ENCODE measurements around the gene TMED9.
A peak's percentile ranks its signal among the peaks of the same experiment; 100 is the strongest.

TMED9 gene

GRCh38 chr5:177588413-177588909 lies 3.5 kb upstream of the TMED9 start:
- no peak for DNase-seq

GRCh38 chr5:177590406-177590805 lies 1.6 kb upstream of the TMED9 start:
- no peak for DNase-seq

- DNase-seq, result no peak
Observed at GRCh38 chr5:177591690-177592009, 353 bp upstream of the TMED9 start.

DNA sequence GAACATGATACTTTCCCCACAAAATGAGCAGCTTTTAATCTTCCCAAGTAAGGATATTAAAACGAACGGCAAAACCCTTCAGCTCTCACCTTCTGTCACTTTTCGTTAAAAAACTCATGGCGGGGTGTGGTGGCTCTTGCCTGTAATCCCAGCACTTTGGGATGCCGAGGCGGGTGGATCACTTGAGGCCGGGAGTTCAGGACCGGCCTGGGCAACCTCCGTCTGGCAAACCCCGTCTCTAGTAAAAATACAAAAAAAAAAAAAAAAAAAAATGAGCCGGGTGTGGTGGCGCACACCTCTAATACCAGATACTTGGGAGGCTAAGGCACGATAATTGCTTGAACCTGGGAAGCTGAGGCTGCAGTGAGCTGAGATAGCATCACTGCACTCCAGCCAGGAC lies 902 bp downstream of the TMED9 start:
- no peak for DNase-seq

- no peak for DNase-seq
Observed at GRCh38 chr5:177593511-177593910, 1.5 kb downstream of the TMED9 start.

- DNase-seq, result no peak
Observed at GRCh38 chr5:177594071-177594470, 2.1 kb downstream of the TMED9 start.

GRCh38 chr5:177595026-177595585 lies 3.1 kb downstream of the TMED9 start:
- DNase-seq, result no peak

DNA sequence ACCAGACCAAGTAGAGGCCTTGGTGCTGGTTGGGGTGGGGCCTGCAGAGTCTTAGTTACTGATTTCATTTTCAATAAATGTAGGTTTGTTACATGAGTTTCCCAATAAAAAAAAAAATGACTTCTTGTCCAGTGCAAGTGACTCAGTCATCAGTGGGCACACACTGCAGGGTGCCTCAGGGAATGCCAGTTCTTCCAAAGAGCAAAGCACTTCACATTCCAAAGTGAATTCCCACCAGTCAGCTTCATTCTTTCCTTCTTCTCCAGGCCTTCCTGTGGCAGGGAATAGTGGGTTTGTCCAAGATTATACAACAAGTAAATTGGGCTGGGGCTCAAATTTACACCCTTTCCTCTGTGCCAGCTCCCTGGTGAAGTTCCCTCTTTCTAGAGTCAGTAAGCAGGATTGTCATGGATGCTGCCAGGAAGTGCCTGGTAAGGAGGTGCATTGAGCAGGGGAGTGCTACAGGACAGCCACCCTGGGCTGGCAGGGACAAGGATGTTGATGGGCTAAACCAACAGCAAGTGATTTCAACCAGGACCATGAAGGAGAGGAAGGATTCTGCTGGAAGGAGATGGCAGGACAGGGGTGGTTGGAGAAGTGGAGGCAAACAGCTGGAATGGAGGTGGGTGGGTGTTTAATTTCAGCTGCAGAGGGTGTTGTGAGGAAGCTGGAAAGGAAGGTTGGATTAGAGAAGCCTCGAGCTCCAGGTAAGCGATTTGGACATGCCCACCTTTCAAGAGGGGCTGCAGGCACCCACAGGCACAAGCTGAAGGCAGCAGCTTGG lies 4.2 kb downstream of the TMED9 start:
- no peak for DNase-seq

DNA sequence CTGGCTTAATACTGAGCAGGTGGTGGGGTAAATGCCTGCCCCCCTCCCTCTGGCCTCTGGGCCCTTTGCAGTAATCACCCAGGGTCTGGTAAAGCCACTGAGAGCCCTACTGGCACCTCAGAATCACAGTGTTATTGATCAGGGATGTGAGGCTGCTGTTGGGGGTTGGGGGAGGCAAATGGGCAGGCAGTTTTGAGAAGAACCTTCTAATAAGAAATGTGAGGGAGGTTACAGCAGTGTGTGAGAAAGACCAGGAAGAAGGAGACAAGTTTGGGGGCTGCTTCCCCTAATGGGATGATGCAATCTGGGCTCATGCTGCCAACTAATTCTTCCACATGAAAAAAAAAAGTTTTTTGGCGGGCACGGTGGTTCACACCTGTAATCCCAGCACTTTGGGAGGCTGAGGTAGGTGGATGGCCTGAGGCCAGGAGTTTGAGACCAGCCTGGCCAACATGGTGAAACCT lies 4.8 kb downstream of the TMED9 start:
- DNase-seq, result no peak

- no peak for DNase-seq
Observed at GRCh38 chr5:177598477-177598876, 6.5 kb downstream of the TMED9 start.

DNA sequence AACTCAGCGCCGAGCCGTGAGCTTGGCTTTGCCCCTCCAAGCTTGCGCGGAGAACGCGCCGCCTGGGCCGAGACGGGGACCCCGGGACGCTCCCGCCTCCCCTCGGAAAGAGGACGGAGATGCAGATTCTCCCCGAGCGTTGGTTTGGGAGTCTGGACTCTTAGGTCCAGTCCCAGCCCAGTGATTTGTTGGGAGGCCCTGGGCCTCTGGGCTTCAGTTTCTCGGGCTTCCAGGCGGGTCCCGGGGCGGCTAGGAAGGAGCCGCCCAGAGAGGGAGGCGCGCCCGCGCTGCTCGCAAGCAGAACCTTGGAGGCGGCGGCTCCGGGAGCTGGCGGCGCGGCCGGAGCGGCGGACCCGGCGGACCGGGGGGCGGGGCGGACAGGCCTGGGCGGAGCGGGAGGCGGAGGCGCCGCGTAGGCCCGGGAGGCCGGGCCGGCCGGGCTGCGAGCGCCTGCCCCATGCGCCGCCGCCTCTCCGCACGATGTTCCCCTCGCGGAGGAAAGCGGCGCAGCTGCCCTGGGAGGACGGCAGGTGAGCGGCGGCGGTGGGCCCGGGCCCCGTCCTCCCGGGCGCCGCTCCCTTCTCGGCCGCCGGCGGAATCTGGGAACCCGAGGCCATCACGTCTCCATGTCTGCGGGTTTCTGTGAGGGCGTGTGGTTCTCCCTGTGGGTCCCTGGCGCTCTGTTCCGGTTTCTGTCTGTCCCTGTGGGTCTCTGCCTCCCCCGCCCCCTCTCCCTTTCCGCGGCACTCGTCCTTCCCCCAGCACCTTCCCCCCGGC lies 7.9 kb downstream of the TMED9 start, which contains the start of gene B4GALT7:
B4GALT7 (plus strand) TSS at position 402 of the 777 bp plus-strand sequence; CDS start at position 481, 79 bp downstream.
- DNase-seq, result peak; percentile 49

- DNase-seq, result no peak
Observed at GRCh38 chr5:177600508-177601018, 8.6 kb downstream of the TMED9 start.

GRCh38 chr5:177601126-177601525 lies 9.1 kb downstream of the TMED9 start:
- DNase-seq, result no peak

GRCh38 chr5:177601577-177602457 lies 9.8 kb downstream of the TMED9 start:
- DNase-seq, result no peak

- DNase-seq, result no peak
Observed at GRCh38 chr5:177602458-177602830, 10.4 kb downstream of the TMED9 start.

DNA sequence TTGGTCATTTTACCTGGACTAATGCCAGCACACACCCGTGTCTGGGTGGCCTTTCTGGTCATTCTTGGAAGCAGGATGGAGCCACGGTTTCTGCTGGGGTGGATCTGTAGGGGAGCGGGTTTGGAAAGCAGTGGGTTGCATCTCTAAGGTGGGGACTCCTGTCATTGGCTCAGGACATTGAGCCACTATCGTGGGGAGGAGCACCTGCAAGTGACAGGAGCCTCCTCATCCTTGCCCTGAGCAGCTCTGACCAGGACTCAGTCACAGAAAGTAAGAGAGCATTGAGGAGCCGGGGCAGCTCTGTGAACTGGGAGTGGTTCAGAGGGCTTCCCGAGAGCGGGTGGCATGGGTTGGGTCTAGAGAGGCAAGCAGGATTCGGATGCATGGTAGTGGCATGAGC lies 11.6 kb downstream of the TMED9 start:
- no peak for DNase-seq

DNA sequence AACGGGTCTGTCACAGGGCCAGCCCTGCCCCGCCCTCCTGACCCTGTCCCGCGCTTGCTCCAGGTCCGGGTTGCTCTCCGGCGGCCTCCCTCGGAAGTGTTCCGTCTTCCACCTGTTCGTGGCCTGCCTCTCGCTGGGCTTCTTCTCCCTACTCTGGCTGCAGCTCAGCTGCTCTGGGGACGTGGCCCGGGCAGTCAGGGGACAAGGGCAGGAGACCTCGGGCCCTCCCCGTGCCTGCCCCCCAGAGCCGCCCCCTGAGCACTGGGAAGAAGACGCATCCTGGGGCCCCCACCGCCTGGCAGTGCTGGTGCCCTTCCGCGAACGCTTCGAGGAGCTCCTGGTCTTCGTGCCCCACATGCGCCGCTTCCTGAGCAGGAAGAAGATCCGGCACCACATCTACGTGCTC lies 12.1 kb downstream of the TMED9 start:
- no peak for DNase-seq

DNA sequence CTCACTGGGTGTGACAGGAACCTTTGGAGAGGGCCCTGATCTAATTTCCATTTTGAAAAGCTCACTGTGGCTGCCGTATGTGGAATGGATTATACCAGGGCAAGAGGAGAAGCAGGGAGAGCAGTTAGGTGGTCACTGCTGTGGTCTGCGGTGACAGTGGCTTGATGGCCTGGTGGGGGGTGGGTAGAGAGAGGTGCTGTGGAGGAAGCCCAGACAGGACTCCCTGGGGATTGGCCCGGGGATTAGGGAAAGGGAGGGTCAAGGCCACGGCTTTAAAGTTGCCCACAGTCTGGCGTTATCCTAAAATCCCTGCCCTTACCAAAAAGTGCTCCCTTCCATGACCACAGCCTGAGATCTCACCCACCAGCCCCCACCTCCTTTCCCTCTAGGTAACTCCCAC lies 12.7 kb downstream of the TMED9 start:
- DNase-seq, result no peak

- no peak for DNase-seq
Observed at GRCh38 chr5:177605078-177605477, 13.1 kb downstream of the TMED9 start.

DNA sequence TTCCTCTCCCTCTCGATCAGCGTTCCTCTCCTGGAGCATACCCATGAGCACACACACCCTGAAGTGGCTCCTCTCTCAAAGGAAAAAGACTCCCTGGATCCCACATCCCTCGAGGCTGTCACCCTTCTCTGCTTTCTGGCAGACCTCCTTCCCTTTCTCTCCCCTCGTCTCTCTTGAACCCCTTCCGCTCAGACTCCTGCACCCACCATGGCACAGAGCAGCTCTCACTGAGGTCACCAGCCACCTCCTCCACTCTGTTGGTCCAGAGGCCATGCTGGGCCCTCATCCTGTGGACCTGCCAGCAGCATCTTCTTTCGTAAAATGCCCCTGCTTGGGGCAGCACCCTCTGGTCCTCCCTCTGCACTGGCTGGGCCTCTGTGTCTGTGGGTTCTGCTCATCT lies 13.7 kb downstream of the TMED9 start:
- DNase-seq, result no peak

DNA sequence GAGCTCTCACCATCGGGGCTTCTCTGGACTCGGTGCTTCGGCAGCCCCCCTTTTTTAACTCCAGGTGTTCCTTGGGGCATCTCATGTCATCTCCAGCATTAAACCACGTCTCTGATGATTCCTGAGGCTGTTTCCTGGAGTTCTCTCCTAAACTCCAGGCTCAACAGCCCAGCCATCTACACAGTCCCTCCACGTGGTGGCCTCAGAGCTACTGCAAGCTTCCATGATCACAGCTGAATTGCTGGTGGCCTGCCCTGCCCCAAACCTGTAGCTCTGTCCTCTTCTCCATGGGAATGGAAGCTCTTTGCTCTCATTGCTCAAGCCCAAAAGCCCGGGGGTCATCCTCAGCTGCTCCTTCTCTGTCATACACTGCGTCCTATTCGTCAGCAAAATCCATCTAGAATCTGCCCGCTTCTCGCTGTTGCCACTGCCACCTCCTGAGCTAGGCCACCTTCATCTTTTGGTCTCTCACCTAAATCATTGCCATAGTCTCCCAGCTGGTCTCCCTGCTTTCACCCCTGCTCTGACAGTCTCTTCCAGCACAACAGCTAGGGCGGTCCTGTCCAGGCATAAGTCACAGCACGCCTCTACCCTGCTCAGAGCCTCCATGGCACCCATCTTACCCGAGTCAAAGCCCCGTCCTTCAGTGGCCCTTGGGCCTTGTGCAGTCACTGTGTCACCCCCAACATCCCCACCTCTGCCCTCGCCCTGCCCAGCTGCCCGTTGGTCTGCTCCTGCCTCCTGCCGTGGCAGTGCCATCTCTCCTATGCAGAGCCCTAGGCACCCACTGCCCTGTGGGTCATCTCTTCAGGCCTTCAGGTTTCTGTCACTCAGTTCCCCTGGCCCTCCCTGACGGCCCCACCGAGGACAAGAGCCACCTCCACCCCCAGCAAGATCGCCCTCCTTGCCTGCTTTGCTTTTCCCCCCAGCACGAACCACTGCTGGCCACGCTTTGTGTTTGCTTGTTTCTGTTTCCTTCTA lies 14.4 kb downstream of the TMED9 start:
- DNase-seq, result no peak

All from NCI-H510A treated with DMSO at 0.1 percent for 48 hours (cell line).